ENCODE measurements around the gene XRCC1. TPM values are rescaled to one million over a fixed set of nuclear protein-coding genes. Genes with fewer than 3 reads are reported as not detected.

The XRCC1 gene
- total RNA-seq, 1 donor from 2014 or later, result 10.6 TPM

Other genes starting within 250 kb of the XRCC1 start
- 19.0 TPM for gene CD177, start 221.8 kb downstream of the XRCC1 start, total RNA-seq
- gene TEX101, start 160.6 kb downstream of the XRCC1 start, total RNA-seq, result not detected
- gene LYPD3, start 109.9 kb downstream of the XRCC1 start, total RNA-seq, result 73.8 TPM
- gene PHLDB3, start 70.8 kb downstream of the XRCC1 start, total RNA-seq, result 19.3 TPM
- gene ETHE1, start 48.3 kb downstream of the XRCC1 start, total RNA-seq, result 23.4 TPM
- gene ZNF575, start 42.3 kb downstream of the XRCC1 start, total RNA-seq, result 0.79 TPM
- 23.1 TPM for gene PINLYP, start 274 bp upstream of the XRCC1 start, total RNA-seq
- 19.6 TPM for gene IRGQ, start 20.6 kb upstream of the XRCC1 start, total RNA-seq
- 4.6 TPM for gene ZNF576, start 21.1 kb upstream of the XRCC1 start, total RNA-seq
- gene SRRM5, start 36.6 kb upstream of the XRCC1 start, total RNA-seq, result not detected
- gene ZNF428, start 44.1 kb upstream of the XRCC1 start, total RNA-seq, result 28.4 TPM
- gene CADM4, start 64.3 kb upstream of the XRCC1 start, total RNA-seq, result 10.4 TPM
- 29.1 TPM for gene PLAUR, start 94.6 kb upstream of the XRCC1 start, total RNA-seq
- not detected for gene IRGC, start 140.5 kb upstream of the XRCC1 start, total RNA-seq
- 14.3 TPM for gene SMG9, start 179.4 kb upstream of the XRCC1 start, total RNA-seq
- gene KCNN4, start 205.4 kb upstream of the XRCC1 start, total RNA-seq, result 3.5 TPM
- gene LYPD5, start 226.9 kb upstream of the XRCC1 start, total RNA-seq, result 16.0 TPM